ENCODE measurements around the gene ARRB1.

ARRB1 gene

DNA sequence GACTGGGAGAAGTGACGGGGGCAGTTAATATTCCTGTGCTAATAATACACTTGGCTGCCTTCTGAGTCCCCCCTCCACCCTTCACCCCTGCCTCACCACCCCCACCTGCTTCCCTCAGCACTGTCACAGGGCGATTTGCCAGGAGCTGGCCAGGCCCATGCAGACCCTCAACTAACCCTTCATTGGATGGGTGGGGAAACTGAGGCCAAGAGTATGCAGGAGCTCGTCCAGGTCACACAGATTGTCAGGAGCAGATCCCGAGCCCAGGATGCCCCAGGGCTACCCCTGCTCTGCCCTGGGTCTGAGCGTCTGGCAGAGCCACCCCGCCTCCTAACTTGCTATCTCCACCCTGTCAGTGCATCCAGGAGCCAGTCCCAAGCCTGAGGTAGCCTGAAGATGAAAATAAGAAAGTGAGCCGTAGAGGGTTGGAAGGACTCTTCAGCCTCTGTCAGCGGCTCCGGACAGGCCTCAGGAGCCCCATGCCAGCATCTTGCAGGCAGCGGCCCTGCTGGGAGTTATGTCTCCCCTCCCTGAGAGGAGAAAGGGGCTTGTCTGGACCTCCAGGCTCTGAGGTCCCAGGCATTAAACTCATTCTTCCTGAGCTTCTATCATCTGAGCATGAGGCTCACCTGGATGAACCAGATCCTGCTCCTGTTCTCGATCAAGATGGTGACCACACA lies 104.7 kb downstream of the ARRB1 start:
- DNase-seq (ENCODE audit: low spot score) = no peak

DNA sequence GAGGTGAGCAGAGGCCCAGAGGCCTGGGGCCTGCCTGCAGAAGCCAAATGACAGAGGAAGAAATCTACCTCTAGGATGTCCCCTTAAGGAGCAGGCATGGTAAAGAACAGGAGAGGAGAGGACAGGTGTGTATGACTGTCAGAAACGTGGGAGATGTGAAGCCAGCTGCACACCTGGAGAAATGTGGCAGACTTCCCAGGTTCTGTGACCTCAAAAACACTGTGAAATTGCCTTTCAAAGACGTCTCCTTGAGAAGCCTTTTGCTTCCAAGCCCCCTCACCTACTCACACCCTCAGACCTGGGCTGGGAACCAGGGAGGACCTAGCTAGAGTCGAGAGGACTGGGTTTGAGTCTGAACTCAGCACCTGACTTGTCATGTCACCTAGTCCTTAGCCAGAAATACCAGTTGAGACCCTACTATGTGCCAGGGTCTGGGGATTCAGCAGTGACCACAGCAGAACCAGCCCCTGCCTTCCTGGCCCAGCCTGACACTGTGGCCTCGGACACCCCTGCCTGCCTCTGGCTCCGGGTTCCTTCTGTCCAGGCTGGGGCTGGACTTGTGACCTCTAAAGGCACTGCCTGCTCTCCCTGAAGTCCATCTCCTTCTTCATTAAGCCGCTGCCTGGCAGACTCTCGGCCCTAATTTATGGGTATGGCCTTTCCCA lies 105.3 kb downstream of the ARRB1 start:
- no peak for DNase-seq (ENCODE audit: low spot score)

DNA sequence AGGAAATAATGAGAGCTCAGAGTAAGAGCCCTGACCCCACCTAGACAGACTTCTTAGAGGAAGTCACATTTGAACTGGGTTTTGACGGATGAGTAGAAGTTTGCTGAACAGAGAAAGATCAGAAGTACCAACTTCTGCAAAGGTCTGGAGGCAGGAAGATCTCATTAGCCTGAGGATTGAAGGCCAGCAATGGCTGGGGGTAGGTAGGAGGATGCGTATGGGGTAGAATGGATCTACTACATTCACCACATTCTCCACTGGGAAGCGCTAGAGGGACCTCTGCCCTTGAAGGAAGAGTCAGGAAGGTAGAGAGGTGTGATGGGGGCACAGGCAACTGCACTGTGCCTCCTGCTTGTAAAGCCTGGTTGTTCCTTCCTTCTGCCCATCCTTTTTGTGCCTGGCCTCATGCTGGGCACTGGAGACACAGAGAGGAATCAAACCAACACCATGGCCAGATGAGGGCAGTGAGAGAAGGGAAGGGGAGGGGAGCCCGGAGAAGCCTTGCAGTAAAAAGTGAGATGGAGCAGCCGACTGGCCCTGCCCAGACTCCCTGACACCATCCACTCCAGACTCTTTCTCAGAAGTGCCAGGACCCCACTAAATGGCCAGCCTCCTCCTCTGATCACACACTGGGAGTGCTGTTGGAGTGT lies 106.0 kb downstream of the ARRB1 start:
- DNase-seq (ENCODE audit: low spot score) = no peak

DNA sequence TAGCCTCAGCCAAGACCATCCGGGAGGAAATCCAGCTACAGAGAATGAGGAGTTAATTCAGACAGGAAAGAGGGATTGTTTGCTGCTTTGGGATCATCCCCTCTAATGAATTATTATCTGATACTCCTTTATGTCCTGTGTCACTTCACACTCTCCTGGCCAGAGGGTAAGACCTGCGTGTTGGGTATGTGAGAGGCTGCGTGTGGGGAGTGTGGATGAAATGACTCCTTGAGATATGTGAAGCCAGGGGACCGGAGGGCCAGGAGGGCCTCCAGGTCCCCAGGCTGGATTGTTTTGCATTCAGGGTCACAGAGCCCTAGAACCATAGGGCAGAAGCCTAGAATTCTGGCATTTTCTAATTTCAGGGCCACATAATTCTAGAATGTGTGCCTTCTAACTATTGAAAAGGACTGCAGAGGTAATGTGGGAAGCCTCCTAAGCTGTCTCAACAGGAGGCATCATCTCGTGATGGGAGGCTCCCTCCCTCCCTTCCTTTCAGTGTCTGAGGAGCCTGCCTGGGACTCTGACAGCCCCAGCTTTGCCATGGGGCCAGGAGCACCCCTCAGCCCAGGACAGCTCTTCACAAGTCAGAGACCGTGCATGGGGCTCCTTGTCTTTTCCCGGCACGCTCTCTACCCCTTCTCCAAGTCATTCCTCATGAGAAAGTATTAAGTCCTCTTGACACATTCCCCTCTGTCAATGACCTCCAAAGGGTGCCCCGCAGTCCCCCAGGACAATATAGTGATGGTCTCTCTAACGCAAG lies 107.2 kb downstream of the ARRB1 start:
- DNase-seq (ENCODE audit: low spot score) = no peak

DNA sequence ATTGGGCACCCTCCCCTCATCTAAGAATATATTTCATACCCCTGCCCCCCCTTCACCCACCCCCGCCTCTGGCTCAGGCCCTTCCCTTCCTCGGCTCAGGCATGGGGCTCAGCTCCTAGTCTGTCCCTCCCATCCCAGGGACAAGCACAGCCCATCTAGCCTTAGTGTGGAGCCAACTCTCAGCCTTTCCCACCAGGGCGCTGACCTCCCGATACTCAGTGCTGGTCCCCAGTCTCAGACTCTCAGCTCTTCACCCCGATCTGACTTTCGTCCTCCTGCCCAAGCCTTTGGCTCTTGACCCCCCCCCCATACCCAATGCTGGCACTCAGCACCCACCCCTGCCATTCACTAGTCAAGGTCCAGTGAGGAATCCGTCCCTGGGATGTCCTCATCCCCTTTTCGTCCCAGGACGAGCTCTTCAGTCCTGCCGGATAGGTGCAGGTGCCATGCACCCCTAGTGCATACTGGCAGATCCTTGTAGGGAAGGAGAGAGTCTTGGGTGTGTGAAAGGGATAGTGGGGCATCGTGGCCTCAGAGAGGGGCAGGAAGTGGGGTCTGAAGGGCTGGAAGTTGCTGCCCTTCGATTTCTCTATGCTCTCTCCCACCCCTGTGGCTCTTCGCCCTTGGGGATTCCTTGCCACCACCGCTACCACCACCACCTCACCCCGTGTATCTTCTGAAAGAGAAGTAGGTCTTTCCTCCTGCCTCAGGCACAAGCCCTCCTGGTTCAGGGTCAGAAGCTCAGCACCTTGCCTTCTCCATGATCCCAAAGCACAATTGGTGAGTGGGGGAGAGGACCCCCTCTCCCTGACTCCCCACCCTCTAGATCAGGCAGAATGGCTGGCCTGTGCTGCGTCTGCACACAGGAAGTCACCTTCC lies 108.5 kb downstream of the ARRB1 start:
- no peak for DNase-seq (ENCODE audit: low spot score)

DNA sequence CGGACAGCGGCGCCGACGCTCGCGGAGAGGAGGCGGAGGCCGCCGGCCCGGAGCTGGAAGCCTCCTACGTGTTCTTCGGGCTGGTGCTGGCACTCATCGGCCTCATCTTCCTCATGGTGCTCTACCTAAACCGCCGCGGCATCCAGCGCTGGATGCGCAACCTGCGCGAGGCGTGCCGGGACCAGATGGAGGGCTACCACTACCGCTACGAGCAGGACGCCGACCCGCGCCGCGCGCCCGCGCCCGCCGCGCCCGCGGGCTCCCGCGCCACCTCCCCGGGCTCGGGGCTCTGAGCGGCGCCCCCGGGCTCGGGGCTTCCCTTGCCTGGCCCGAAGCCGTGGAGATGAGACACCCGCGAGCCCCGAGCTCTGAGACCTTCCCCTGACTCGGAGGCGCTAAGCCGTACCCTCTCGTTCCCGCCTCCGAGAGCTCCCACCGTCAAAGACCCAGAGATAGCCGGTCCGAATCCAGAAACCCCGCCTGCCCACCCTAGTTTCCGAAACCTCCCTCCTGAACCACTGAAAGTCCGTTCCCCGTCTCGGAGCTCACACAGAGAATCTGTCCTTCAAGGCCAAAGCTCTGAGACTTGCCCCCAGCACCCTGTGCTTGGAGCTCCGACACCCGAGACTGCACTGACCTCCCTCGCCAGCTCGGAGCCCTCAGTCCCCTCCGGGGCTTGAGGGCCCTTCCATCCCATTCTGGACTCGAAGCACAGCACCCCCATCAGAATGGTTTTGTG lies 109.4 kb downstream of the ARRB1 start:
- no peak for DNase-seq (ENCODE audit: low spot score)

DNA sequence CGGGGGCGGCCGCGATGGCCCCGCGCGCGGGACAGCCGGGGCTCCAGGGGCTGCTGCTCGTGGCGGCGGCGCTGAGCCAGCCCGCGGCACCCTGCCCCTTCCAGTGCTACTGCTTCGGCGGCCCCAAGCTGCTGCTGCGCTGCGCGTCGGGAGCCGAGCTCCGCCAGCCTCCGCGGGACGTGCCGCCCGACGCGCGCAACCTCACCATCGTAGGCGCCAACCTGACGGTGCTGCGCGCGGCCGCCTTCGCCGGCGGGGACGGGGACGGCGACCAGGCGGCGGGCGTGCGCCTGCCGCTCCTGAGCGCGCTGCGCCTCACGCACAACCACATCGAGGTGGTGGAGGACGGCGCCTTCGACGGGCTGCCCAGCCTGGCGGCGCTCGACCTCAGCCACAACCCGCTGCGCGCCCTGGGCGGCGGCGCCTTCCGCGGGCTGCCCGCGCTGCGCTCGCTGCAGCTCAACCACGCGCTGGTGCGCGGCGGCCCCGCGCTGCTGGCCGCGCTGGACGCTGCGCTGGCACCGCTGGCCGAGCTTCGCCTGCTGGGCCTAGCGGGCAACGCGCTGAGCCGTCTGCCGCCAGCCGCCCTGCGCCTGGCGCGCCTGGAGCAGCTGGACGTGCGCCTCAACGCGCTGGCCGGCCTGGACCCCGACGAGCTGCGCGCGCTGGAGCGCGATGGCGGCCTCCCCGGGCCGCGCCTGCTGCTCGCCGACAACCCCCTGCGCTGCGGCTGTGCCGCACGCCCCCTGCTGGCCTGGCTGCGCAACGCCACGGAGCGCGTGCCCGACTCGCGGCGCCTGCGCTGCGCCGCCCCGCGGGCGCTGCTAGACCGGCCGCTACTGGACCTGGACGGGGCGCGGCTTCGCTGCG lies 110.2 kb downstream of the ARRB1 start:
- DNase-seq (ENCODE audit: low spot score) = peak; percentile 80

DNA sequence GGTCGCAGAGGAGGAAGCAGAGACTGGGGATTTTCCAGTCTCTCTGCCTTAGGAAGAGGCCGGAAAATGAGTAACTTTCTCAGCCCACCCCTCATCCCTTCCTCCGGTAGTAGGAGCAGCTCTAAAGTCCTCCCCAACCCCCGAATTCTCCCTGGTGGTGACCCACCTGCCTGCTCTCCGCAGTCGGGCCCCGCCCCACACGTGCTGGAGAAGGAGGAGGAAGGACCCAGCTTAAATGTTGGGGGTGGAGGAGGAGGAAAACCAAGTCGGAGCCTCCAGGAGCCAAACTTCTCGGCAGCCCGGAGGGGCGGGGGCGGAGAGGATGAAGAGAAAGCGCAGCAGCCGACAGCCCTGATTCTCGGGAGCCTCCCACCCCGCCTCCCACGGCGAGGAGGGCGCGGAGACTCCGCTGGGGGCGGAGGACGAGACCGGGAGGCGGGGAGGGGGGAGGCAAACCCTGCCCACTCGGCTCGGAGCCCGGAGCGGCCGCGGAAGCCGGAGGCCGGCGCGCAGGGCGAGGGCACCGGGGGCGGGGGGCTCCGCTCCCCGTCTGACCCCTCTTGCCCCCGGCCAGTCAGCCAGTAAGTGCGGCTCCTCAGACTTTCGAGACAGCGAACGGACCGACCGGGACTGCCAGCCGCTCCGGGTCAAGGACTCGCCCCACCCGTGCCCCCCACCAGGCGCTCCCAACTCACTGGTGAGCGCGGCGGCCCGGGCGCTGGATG lies 111.0 kb downstream of the ARRB1 start, which contains the start of gene TPBGL:
TPBGL (plus strand) TSS at position 464 of the 725 bp plus-strand sequence. CDS start 276 bp downstream, outside the sequence.
- no peak for DNase-seq (ENCODE audit: low spot score)

DNA sequence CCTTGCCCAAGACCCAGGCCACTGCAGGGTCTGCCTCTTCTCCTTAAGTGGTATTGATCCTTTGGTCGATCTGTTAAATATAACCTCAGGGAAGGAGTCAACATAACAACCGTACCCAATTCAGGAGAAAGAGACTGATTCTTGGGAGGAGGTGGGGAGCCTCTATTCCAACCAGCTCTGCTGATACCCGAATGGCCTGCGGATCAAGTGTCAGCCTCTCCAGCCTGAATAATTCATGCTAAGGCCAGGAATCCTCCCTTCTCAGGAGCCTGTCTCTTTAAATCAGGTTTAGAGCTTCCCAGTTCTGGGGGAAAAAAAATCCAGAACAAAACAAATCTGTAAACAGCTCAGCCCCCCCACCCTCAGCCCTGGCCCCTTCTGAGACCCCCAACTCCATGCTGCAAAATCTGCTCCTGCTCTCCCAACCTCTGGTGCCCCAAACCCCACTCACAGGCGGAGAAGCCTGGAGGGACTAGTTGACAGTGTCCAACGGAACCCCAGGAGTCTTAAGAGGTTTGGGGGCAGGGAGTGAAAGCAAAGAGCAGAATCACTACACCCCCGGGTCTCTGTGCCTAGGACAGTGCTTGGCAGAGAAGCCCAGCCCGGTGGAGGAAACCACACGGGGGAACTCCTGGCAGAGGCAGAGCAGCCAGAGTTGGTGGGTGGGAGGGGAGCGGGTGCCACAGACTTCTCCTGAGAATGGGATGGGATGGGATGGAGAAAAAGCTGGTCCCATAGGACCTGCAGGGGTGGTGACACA lies 111.8 kb downstream of the ARRB1 start:
- no peak for DNase-seq (ENCODE audit: low spot score)

DNA sequence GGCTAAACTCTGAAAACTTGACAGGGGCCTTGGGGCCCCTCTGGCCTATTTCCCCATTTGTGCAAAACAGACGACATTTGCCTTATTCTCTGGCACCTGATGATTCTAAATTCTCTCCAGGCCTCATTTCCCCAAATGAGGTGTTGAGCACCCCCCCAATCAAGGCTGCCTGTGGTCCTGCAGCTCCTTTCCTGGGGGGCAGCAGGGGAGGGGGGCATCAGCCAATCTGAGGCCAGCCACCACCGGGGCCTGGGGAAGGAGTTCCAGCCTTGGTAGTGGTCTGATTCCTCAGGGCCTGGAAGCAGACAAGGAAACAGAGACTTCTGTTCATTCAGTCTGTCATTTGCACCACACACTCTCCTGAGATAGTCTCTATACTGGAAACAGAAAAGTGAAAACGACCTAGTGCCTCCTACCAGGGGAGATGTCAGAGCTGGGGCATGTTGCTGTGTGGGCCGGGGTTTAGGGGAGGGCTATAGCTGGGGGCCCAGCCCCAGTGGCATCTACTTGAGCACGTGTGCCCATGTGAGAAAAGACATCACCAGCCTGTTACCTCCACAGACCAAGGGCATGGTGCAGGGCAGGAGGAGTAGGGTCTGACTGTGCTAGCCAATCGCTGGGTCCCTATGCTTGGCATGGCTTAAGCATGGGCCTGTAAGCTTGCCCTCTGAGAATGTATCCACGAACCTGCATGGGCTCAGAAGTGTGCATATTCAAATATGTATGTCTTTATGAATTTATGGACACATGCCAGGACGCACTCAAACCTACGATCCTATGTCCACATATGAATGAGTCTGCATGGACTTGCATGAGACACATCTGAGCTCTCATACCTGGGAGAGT lies 112.6 kb downstream of the ARRB1 start:
- no peak for DNase-seq (ENCODE audit: low spot score)

DNA sequence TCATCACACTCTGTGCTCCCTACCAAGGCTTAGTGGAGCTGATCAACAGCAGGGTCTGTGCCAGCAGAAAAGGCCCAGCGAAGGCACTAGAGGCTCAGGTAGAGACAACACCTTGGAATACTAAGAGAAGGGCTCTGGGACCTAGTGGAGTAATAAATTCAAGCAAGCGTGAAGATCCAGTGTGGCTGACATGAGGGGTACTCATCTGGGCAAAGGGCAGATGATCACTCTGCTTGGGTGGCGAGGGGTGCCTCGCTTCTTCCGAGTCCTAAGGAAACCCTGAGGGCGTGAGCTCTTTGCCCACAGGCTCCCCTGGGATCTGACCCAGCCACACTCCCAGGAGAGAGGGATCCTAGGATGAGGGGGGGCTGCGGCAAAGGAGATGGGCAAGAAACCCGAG lies 114.4 kb downstream of the ARRB1 start:
- no peak for DNase-seq (ENCODE audit: low spot score)

DNA sequence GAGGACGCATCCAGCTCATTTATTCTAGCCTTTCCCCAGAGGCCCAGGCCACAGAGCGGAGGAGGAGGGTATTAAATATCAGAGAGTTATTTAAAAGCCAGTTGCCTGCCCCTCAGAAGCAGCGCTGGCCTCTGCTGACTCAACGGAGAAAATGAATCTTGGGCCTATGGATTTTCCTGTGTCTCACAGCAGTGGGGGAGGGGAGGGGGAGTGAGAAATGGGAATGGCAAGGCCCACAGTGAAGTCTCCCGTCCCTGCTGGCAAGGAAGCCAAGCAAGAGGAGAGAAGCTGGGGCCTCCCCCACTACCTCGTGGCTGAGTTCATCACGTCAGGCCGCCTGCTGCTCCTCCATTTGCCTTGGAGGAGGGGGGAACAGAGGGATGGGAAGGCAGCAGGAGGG lies 115.4 kb downstream of the ARRB1 start:
- no peak for DNase-seq (ENCODE audit: low spot score)

DNA sequence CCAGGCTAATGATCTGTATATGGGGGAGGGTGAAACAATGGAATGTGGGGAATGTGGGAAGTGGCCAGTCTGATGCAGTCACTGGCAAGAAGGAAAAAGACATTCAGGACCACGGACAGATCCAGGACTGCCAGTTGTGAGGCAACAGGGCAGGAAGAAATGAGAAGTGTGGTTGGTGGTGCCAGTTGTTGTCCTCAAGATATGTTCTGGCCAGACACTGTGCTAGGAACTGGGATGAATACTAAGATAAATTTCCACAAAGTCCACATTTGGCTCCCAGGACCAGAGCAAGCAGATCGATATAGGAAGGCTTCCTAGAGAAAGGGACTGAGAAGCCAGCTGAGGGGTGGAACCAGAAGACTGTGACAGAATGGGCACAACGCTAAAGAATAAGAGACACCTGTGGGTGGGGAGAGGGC lies 117.7 kb downstream of the ARRB1 start:
- DNase-seq (ENCODE audit: low spot score) = no peak

DNA sequence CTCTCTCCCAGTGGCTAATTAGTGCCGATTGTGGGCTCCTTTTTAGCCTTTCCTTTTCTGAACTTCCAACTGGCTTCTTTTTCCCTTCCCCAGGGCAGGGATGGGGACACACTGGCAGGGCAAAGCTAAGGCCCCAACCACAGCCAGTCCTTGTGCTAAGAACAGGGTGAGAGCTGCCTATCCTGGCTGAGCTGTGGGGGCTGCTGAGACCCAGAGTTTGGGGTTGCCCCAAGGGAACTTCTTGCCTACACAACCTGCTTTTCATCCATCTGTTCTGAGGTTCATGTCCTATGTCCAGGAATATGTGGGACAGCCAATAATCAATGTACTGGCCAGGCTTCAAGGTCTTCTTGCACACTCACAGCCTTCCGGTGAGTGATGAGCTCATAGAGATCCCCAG lies 120.8 kb downstream of the ARRB1 start:
- DNase-seq (ENCODE audit: low spot score) = no peak

DNA sequence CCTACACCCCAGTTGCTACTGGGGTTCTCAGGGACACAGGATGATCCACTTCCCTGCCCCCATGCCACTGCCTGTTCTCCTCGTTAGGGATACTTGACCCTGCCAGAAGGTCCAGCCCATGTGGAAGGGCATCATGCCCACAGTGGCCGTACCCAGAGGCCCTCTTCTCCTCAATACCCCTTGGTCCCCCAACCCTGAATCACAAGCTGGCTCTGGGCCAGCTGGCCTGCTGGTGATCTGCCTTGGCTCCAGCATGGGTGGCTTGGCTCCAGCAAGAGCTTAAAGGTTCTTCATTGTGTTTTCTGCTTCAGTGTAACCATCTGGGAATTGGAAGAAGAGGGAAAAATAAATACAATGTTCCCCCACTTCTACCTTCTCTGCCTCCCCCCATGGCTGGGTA lies 122.0 kb downstream of the ARRB1 start:
- no peak for DNase-seq (ENCODE audit: low spot score)

DNA sequence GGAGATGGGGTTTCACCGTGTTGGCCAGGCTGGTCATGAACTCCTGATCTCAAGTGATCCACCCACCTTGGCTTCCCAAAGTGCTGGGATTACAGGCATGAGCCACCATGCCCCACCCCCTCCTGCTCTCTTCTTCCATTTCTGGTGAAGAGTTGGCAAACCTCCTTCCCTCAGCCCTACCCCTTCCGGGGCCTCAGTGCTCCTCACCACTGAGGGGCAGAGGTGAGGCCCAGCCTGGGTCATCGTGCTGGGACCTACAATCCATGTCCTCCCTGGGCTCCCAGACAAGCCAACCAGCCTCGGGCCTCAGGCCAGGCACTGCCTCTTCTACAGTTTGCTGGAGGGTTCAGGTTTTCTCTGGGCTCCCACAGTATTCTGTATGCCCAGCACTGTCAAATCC lies 125.7 kb downstream of the ARRB1 start:
- no peak for DNase-seq (ENCODE audit: low spot score)

DNA sequence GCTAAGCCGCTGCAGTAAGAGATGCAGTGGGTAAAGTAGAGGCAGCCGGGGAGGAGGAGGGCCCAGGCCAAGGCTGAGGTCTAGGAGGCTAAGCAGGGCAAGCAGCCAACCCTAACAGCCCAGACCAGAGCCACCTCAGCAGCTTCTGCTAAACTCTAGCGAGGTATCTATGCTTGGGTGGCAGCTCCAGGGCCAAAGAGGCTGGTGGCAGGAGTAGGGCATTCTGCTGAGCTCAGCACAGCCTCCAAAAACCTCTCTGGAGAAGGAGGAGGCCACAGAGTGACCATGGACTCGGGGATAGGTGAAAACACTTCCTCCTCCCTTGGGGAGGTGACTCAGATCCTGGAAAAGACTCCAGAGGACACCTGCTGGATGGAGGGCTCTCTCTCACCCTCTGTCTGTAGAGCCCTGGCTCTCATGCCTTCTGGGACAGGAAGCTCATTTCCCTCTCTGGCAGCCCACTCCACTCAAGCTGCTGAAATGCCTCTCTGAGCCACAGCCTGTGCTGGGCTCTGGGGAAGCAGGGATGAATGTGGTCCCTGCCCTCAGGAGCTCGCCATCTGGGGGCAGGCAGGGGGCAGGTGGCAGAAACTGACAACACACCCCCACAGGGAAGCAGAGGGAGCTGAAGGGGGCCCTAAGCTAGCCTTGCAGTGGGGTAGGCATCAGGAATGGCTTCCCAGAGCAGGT lies 127.4 kb downstream of the ARRB1 start:
- no peak for DNase-seq (ENCODE audit: low spot score)

Data from hematopoietic multipotent progenitor cell treated with erythropoietin and hydrocortisone succinate and interleukin-3 and kit ligand, for 17 days (in vitro differentiated cells).